CD4-positive, alpha-beta T cell (primary cell): ENCODE data around the gene COL24A1. TPM values are rescaled to one million over a fixed set of nuclear protein-coding genes. Genes with fewer than 3 reads are reported as not detected.

Experiments
- ATAC-seq: fragments of 200-7000 bp; cut with Tn5 transposase; one replicate; pipeline ENCODE4 v1.10.0; 2022; ENCODE audit warnings: mild to moderate bottlenecking; ENCODE audit not compliant: poor library complexity
- CTCF ChIA-PET: fragments of 350-600 bp; sonication (Branson Sonifier 250); formaldehyde crosslinking; loops from one replicate; lab custom pipeline; 2021; ENCODE audit warnings: antibody characterized with exemption, inconsistent platforms; lab: Charles Lee
- POLR2A ChIA-PET: fragments of 350-600 bp; sonication (Branson Sonifier 250); formaldehyde crosslinking; loops from one replicate; lab custom pipeline; 2021; ENCODE audit warnings: antibody characterized with exemption, inconsistent platforms; lab: Charles Lee
- DNase-seq, 14 experiments: peaks; one replicate each; pipeline ENCODE4 v3.0.0-alpha.2; 2013 to 2020; ENCODE audit warnings: mixed read lengths in 2 of 14
- H3K27ac ChIP-seq, 2 donors: one replicate each; pipeline versions ENCODE4 v1.5.1 to v1.7.0; 2013; ENCODE audit warnings: low read length in 2 of 2, low read depth in 1 of 2, mild to moderate bottlenecking in 1 of 2
- H3K27me3 ChIP-seq, 2 experiments: 1 replicate in 1 of 2; 2 replicates in 1 of 2; pipeline versions ENCODE4 v1.6.1 to v1.7.0; 2013; ENCODE audit warnings: low read length in 2 of 2, control low read depth in 1 of 2, mild to moderate bottlenecking in 1 of 2, moderate library complexity in 1 of 2; ENCODE audit not compliant: insufficient read depth in 2 of 2, control insufficient read depth in 1 of 2
- H3K36me3 ChIP-seq: one replicate; pipeline ENCODE4 v1.6.1; 2013; ENCODE audit warnings: low read length, control low read depth; ENCODE audit not compliant: insufficient read depth
- H3K4me1 ChIP-seq: one replicate; pipeline ENCODE4 v1.6.1; 2013; ENCODE audit warnings: low read length, control low read depth; ENCODE audit not compliant: insufficient read depth
- H3K4me3 ChIP-seq: one replicate; pipeline ENCODE4 v1.5.1; 2013; ENCODE audit warnings: mild to moderate bottlenecking, low read length, moderate library complexity
- H3K9me3 ChIP-seq, 2 experiments: 1 replicate in 1 of 2; 2 replicates in 1 of 2; pipeline versions ENCODE4 v1.6.1 to v1.7.0; 2013; ENCODE audit warnings: low read length in 2 of 2, mild to moderate bottlenecking in 2 of 2, control low read depth in 1 of 2, moderate library complexity in 1 of 2; ENCODE audit not compliant: control insufficient read depth in 1 of 2, insufficient read depth in 1 of 2
- H3K27ac Mint-ChIP-seq: one replicate; pipeline ENCODE4 v1.8.0; 2020; ENCODE audit warnings: mixed read lengths
- H3K27me3 Mint-ChIP-seq: one replicate; pipeline ENCODE4 v1.8.0; 2021; ENCODE audit warnings: mixed read lengths
- H3K36me3 Mint-ChIP-seq: one replicate; pipeline ENCODE4 v1.8.0; 2021; ENCODE audit warnings: low read depth, mixed read lengths
- H3K4me1 Mint-ChIP-seq: one replicate; pipeline ENCODE4 v1.8.0; 2021; ENCODE audit warnings: low read depth, mixed read lengths
- H3K4me3 Mint-ChIP-seq: one replicate; pipeline ENCODE4 v1.8.0; 2020; ENCODE audit warnings: mild to moderate bottlenecking, mixed read lengths
- H3K9me3 Mint-ChIP-seq: one replicate; pipeline ENCODE4 v1.8.0; 2020; ENCODE audit warnings: mixed read lengths
- intact Hi-C, 2 experiments: fragments of 100-400 bp; cut with DNase I in 1 of 2; cut with micrococcal nuclease in 1 of 2; formaldehyde crosslinking; loops; one replicate each; pipeline versions ENCODE4 v1.15.1 to v1.9.0; 2023 to 2025; cut with DNase I, micrococcal nuclease
- total RNA-seq, 174 experiments: library from RNA in 2 of 174; stranded (reverse) in 2 of 174; gene quantifications; one replicate each; pipeline ENCODE4 v1.2.3 and lab custom pipeline; 2021 to 2026
- TF ChIP-seq, protein P1 (sequence below): fragments of 200-600 bp; IDR thresholded peaks from one replicate; pipeline ENCODE4 v1.8.0; 2022; ENCODE audit warnings: antibody characterized with exemption, mild to moderate bottlenecking

The COL24A1 gene
- total RNA-seq, 2 experiments from 2014 or later, result 0.25 TPM; not detected in 1

DNA sequence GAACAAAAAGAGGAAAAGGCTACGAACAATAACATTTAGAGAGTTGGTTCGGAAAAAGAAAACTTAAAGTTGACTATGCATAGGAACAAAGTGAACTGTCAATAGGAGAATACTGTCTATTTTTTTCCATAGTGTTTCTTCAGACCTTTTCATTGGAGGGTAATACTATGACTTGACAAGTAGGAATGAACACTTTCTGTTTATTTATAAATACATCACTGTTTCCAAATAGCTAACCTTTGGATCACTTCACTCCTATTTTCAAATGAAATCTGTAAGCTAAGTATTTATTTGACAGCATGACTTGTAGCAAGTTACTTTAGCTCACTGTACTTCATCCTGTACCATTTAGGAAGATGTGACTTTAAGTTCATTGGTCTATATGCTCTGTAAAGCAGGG, 221.3 kb downstream of the COL24A1 start:
- Mint-ChIP-seq H3K4me1 (no peaks in the 10 kb centered on the region), H3K4me3 (no peak overlapping the region), H3K27ac (no peak overlapping the region), H3K36me3 (no peaks in the 10 kb centered on the region), H3K27me3 (no peaks in the 10 kb centered on the region), H3K9me3 (no peaks in the 10 kb centered on the region)
- intact Hi-C loops, result no loop called here
- Histone ChIP-seq H3K27me3 (no peaks in the 10 kb centered on the region), H3K27ac (no peak overlapping the region), H3K36me3 (no peaks in the 10 kb centered on the region), H3K4me1 (no peaks in the 10 kb centered on the region), H3K4me3 (no peak overlapping the region), H3K9me3 (no peaks in the 10 kb centered on the region)
- ATAC-seq (no peak), DNase-seq (no peak)
- ChIA-PET CTCF (no interaction called here), POLR2A (no interaction called here)
- TF ChIP-seq, protein P1, sequence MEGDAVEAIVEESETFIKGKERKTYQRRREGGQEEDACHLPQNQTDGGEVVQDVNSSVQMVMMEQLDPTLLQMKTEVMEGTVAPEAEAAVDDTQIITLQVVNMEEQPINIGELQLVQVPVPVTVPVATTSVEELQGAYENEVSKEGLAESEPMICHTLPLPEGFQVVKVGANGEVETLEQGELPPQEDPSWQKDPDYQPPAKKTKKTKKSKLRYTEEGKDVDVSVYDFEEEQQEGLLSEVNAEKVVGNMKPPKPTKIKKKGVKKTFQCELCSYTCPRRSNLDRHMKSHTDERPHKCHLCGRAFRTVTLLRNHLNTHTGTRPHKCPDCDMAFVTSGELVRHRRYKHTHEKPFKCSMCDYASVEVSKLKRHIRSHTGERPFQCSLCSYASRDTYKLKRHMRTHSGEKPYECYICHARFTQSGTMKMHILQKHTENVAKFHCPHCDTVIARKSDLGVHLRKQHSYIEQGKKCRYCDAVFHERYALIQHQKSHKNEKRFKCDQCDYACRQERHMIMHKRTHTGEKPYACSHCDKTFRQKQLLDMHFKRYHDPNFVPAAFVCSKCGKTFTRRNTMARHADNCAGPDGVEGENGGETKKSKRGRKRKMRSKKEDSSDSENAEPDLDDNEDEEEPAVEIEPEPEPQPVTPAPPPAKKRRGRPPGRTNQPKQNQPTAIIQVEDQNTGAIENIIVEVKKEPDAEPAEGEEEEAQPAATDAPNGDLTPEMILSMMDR, result no peak

DNA sequence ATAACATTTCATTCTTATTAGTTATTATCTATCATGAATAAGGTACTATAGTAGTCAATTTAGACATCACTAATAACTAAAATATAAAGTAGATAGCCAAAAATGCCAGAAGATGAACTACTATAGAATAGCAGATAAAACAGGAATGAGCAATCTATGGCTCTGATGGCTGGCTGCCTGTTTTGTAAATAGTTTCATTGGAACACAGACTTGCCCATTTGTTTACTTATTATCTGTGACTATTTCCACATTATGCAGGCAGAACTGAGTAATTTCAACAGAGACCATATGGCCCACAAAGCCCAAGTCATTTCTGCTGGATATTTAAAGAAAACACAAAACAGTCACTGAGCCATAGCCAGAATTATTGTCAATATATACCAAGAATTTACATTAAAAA, 222.1 kb downstream of the COL24A1 start:
- Histone ChIP-seq H3K27ac (no peak overlapping the region), H3K36me3 (no peaks in the 10 kb centered on the region), H3K9me3 (no peaks in the 10 kb centered on the region), H3K27me3 (no peaks in the 10 kb centered on the region), H3K4me1 (no peaks in the 10 kb centered on the region), H3K4me3 (no peak overlapping the region)
- intact Hi-C loops, result no loop called here
- no peaks in the 10 kb centered on the region for H3K4me1 Mint-ChIP-seq
- H3K27ac Mint-ChIP-seq, result no peak overlapping the region
- H3K27me3 Mint-ChIP-seq, result no peaks in the 10 kb centered on the region
- H3K36me3 Mint-ChIP-seq, result no peaks in the 10 kb centered on the region
- no peak for ATAC-seq
- H3K9me3 Mint-ChIP-seq, result no peaks in the 10 kb centered on the region
- TF ChIP-seq, protein P1, result no peak
- H3K4me3 Mint-ChIP-seq, result no peak overlapping the region
- CTCF ChIA-PET, result no interaction called here
- DNase-seq, result no peak
- POLR2A ChIA-PET, result no interaction called here

DNA sequence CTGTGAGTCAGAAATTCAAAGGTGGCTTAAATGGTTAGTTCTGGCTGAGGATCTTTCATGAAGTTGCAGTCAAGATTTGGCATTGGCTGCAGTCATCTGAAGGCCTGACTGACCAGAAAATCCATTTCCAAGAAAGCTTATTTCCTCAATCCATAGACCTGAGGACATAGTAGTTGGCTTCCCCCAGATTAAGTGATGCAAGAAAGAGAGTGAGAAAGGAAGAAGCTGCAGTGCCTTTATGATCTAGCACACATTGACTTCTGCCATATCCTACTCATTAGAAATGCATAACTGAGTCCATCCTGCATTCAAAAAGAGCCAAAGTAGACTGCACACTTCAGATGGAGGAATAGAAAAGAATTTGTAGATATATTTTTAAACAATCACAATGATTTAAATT, 222.6 kb downstream of the COL24A1 start:
- H3K4me3 Mint-ChIP-seq, result no peak overlapping the region
- no peaks in the 10 kb centered on the region for H3K27me3 ChIP-seq
- intact Hi-C loops, result no loop called here
- ATAC-seq, result no peak
- TF ChIP-seq, protein P1, result no peak
- no peaks in the 10 kb centered on the region for H3K9me3 ChIP-seq
- H3K36me3 ChIP-seq, result no peaks in the 10 kb centered on the region
- POLR2A ChIA-PET, result no interaction called here
- CTCF ChIA-PET, result no interaction called here
- no peak overlapping the region for H3K27ac ChIP-seq
- H3K27me3 Mint-ChIP-seq, result no peaks in the 10 kb centered on the region
- no peak overlapping the region for H3K27ac Mint-ChIP-seq
- DNase-seq, result no peak
- H3K4me1 Mint-ChIP-seq, result no peaks in the 10 kb centered on the region
- no peaks in the 10 kb centered on the region for H3K36me3 Mint-ChIP-seq
- H3K4me1 ChIP-seq, result no peaks in the 10 kb centered on the region
- H3K4me3 ChIP-seq, result no peak overlapping the region
- H3K9me3 Mint-ChIP-seq, result no peaks in the 10 kb centered on the region
